HepG2 (cell line): Measurements from ENCODE around the gene ZNF773. TPM values are rescaled to one million over a fixed set of nuclear protein-coding genes. Genes with fewer than 3 reads are reported as not detected.

Source experiments
- FOXO1 ChIP-seq: sonication (generic); formaldehyde crosslinking; IDR thresholded peaks from 2 replicates; pipeline ENCODE4 v1.4.0; 2020; ENCODE audit warnings: missing genetic modification reagents
- GABPB1 ChIP-seq: IDR thresholded peaks from 2 replicates; pipeline ENCODE4 v1.6.1; 2016; ENCODE audit warnings: mild to moderate bottlenecking, missing genetic modification reagents, moderate library complexity, missing compliant biosample characterization
- HNF4G ChIP-seq, 2 experiments: sonication (generic) in 1 of 2; formaldehyde crosslinking in 1 of 2; IDR thresholded peaks; 2 replicates each; pipeline versions ENCODE4 v1.4.0 to v1.6.1; 2011 to 2020; ENCODE audit warnings: borderline replicate concordance in 2 of 2, low read depth in 2 of 2, mild to moderate bottlenecking in 2 of 2, low read length in 1 of 2, missing genetic modification reagents in 1 of 2, moderate library complexity in 1 of 2
- PRPF4 ChIP-seq: fragments of 200-400 bp; formaldehyde crosslinking; IDR thresholded peaks from 2 replicates; pipeline ENCODE4 v1.6.1; 2016; ENCODE audit warnings: low read length, low read depth; ENCODE audit not compliant: poor library complexity, severe bottlenecking
- SNRNP70 ChIP-seq: fragments of 200-400 bp; formaldehyde crosslinking; IDR thresholded peaks from 2 replicates; pipeline ENCODE4 v1.6.1; 2017; ENCODE audit warnings: mild to moderate bottlenecking, low read depth, low read length, moderate library complexity
- SOX13 ChIP-seq, 3 experiments: fragments of 450-650 bp in 1 of 3; sonication (generic) in 1 of 3; formaldehyde crosslinking in 1 of 3; IDR thresholded peaks in 2 of 3; conservative IDR thresholded peaks in 1 of 3; 2 replicates each; pipeline versions ENCODE4 v1.5.0 to v1.6.1; 2016 to 2020; ENCODE audit warnings: antibody characterized with exemption in 1 of 3, mild to moderate bottlenecking in 1 of 3, missing compliant biosample characterization in 1 of 3, missing genetic modification reagents in 1 of 3, moderate library complexity in 1 of 3
- TOE1 ChIP-seq: sonication (generic); formaldehyde crosslinking; IDR thresholded peaks from 2 replicates; pipeline ENCODE4 v1.4.0; 2020; ENCODE audit warnings: mild to moderate bottlenecking, missing genetic modification reagents
- ZMAT3 ChIP-seq: sonication (generic); formaldehyde crosslinking; conservative IDR thresholded peaks from 2 replicates; pipeline ENCODE4 v1.7.0; 2021; ENCODE audit warnings: missing genetic modification reagents
- ZNF263 ChIP-seq: sonication (generic); formaldehyde crosslinking; IDR thresholded peaks from 2 replicates; pipeline ENCODE4 v1.4.0; 2020; ENCODE audit warnings: missing genetic modification reagents
- ZNF326 ChIP-seq: sonication (generic); formaldehyde crosslinking; IDR thresholded peaks from 2 replicates; pipeline ENCODE4 v1.4.0; 2020; ENCODE audit warnings: missing genetic modification reagents, borderline replicate concordance
- ZNF841 ChIP-seq: sonication (generic); formaldehyde crosslinking; IDR thresholded peaks from 2 replicates; pipeline ENCODE4 v1.8.1; 2023; ENCODE audit warnings: missing genetic modification reagents, borderline replicate concordance
- polyA plus RNA-seq, 8 experiments: library from polyadenylated mRNA; depleted of rRNA in 3 of 8; stranded (reverse) in 7 of 8; unstranded in 1 of 8; fragments of >200 nt; fragmentation: Illumina TruSeq in 4 of 8; extraction: Trizol in 4 of 8; gene quantifications; 2 replicates each; pipeline versions ENCODE4 v1.2.1 to v1.2.3, GENCODE V29; 2011 to 2016; ENCODE audit warnings: low read depth in 4 of 8, missing spikeins in 1 of 8, mixed read lengths in 1 of 8; ENCODE audit not compliant: insufficient read depth in 1 of 8
- total RNA-seq, 5 experiments: library from RNA; depleted of rRNA; stranded (reverse); fragments of >200 nt; fragmentation: Illumina TruSeq; extraction: Trizol; gene quantifications; 2 replicates each; pipeline ENCODE4 v1.2.3, GENCODE V29; 2016; ENCODE audit warnings: low read depth in 1 of 5
- TF ChIP-seq, protein P1 (sequence below): sonication (generic); formaldehyde crosslinking; IDR thresholded peaks from 2 replicates; pipeline ENCODE4 v1.4.0; 2020; ENCODE audit warnings: missing genetic modification reagents
- TF ChIP-seq, protein P2 (sequence below): IDR thresholded peaks from 2 replicates; pipeline ENCODE4 v1.6.1; 2016; ENCODE audit warnings: low read depth, control low read depth
- TF ChIP-seq, protein P3 (sequence below): sonication (generic); formaldehyde crosslinking; IDR thresholded peaks from 2 replicates; pipeline ENCODE4 v1.8.0; 2022; ENCODE audit warnings: missing genetic modification reagents, mild to moderate bottlenecking, inconsistent platforms, borderline replicate concordance
- TF ChIP-seq, protein P4 (sequence below): sonication (generic); formaldehyde crosslinking; IDR thresholded peaks from 2 replicates; pipeline ENCODE4 v1.4.0; 2020; ENCODE audit warnings: missing genetic modification reagents, mild to moderate bottlenecking, borderline replicate concordance
- TF ChIP-seq, protein P5 (sequence below): sonication (generic); formaldehyde crosslinking; IDR thresholded peaks from 2 replicates; pipeline ENCODE4 v1.4.0; 2020; ENCODE audit warnings: missing genetic modification reagents, borderline replicate concordance

ZNF773 gene
- total and polyA plus RNA-seq, 2 of the 13 experiments (the other 11 are each of a cell fraction or from before 2014, with no cell fraction given) = 5.7 to 6.7 TPM

DNA sequence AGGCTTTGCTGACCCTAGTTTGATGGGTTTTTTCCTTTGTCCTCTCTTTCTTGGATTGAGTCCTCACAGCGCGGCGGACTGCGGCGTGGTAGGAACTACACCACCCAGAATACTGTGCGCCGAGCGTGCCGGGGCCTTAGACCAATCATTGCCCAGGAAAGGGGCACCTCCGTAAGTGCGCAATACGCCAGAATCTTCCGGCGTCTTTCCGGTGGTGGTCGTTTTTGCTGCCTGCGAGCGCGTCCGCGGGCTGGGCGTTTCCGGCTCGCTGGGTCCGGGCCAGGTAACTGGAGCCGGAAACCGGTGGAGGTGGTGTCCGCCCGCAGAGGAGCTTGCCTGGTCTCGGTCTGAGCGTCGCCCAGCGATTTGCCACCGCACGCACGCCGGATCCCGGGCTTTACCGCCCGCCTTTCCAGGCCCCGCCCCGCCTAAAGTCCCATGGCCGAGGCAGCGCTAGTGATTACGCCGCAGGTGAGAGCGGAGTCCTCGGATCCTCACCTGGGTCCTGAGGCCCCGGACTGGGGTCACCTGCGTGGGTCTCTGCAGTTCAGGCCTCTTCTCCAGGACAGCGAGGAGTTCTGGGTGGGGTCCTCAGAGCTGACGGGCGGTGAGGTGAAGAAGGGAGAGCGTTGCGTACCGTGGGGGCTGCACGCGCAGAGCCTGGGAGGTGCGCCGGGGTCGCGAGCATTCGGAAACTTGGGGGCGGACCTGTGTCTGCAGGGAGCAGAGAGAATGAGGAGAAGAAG is 27.6 kb downstream of the ZNF773 start, which contains the start of gene ZNF549 (continued):
- TF ChIP-seq ZMAT3 (CRISPR knock-in tag) (peak; percentile 77), SOX13 (IDR thresholded peaks at IDR 0.05) (no peak), SOX13 (CRISPR knock-in tag; conservative IDR thresholded peaks at IDR 0.05 in 1 of 2, IDR thresholded peaks at IDR 0.05 in 1 of 2) (no peak), GABPB1 (CRISPR knock-in tag) (peak; percentile 98), ZNF263 (CRISPR knock-in tag) (no peak), TOE1 (no peak), PRPF4 (no peak), FOXO1 (CRISPR knock-in tag) (peak; percentile 44; the same call in 1 of the 2 replicates), ZNF326 (CRISPR knock-in tag) (no peak), SNRNP70 (no peak), HNF4G (IDR thresholded peaks at IDR 0.05; ENCODE audit: borderline replicate concordance, low read depth, low read length) (no peak), HNF4G (CRISPR knock-in tag; IDR thresholded peaks at IDR 0.05; ENCODE audit: borderline replicate concordance, low read depth) (peak; percentile 21; the same call in 1 of the 2 replicates), ZNF841 (CRISPR knock-in tag) (no peak)
- TF ChIP-seq, protein P1, sequence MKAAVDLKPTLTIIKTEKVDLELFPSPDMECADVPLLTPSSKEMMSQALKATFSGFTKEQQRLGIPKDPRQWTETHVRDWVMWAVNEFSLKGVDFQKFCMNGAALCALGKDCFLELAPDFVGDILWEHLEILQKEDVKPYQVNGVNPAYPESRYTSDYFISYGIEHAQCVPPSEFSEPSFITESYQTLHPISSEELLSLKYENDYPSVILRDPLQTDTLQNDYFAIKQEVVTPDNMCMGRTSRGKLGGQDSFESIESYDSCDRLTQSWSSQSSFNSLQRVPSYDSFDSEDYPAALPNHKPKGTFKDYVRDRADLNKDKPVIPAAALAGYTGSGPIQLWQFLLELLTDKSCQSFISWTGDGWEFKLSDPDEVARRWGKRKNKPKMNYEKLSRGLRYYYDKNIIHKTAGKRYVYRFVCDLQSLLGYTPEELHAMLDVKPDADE = no peak
- TF ChIP-seq, protein P2, sequence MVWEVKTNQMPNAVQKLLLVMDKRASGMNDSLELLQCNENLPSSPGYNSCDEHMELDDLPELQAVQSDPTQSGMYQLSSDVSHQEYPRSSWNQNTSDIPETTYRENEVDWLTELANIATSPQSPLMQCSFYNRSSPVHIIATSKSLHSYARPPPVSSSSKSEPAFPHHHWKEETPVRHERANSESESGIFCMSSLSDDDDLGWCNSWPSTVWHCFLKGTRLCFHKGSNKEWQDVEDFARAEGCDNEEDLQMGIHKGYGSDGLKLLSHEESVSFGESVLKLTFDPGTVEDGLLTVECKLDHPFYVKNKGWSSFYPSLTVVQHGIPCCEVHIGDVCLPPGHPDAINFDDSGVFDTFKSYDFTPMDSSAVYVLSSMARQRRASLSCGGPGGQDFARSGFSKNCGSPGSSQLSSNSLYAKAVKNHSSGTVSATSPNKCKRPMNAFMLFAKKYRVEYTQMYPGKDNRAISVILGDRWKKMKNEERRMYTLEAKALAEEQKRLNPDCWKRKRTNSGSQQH (CRISPR knock-in tag) = no peak
- TF ChIP-seq, protein P3, sequence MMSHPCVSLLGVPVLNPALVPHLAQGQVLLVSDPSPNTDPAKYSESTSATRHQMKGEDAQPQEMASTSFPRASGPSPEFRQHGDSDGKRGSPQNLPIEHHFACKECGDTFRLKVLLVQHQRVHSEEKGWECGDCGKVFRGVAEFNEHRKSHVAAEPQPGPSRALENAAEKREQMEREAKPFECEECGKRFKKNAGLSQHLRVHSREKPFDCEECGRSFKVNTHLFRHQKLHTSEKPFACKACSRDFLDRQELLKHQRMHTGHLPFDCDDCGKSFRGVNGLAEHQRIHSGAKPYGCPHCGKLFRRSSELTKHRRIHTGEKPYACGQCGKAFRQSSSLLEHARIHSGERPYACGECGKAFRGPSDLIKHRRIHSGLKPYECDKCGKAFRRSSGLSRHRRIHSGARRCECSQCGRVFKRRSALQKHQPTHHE = no peak
- TF ChIP-seq, protein P4, sequence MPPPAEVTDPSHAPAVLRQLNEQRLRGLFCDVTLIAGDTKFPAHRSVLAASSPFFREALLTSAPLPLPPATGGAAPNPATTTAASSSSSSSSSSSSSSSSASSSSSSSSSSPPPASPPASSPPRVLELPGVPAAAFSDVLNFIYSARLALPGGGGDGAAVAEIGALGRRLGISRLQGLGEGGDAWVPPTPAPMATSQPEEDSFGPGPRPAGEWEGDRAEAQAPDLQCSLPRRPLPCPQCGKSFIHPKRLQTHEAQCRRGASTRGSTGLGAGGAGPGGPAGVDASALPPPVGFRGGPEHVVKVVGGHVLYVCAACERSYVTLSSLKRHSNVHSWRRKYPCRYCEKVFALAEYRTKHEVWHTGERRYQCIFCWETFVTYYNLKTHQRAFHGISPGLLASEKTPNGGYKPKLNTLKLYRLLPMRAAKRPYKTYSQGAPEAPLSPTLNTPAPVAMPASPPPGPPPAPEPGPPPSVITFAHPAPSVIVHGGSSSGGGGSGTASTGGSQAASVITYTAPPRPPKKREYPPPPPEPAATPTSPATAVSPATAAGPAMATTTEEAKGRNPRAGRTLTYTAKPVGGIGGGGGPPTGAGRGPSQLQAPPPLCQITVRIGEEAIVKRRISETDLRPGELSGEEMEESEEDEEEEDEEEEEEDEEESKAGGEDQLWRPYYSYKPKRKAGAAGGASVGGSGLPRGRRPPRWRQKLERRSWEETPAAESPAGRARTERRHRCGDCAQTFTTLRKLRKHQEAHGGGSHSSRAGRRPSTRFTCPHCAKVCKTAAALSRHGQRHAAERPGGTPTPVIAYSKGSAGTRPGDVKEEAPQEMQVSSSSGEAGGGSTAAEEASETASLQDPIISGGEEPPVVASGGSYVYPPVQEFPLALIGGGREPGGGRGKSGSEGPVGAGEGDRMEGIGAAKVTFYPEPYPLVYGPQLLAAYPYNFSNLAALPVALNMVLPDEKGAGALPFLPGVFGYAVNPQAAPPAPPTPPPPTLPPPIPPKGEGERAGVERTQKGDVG (CRISPR knock-in tag) = peak; percentile 80; the same call in 1 of the 2 replicates
- TF ChIP-seq, protein P5, sequence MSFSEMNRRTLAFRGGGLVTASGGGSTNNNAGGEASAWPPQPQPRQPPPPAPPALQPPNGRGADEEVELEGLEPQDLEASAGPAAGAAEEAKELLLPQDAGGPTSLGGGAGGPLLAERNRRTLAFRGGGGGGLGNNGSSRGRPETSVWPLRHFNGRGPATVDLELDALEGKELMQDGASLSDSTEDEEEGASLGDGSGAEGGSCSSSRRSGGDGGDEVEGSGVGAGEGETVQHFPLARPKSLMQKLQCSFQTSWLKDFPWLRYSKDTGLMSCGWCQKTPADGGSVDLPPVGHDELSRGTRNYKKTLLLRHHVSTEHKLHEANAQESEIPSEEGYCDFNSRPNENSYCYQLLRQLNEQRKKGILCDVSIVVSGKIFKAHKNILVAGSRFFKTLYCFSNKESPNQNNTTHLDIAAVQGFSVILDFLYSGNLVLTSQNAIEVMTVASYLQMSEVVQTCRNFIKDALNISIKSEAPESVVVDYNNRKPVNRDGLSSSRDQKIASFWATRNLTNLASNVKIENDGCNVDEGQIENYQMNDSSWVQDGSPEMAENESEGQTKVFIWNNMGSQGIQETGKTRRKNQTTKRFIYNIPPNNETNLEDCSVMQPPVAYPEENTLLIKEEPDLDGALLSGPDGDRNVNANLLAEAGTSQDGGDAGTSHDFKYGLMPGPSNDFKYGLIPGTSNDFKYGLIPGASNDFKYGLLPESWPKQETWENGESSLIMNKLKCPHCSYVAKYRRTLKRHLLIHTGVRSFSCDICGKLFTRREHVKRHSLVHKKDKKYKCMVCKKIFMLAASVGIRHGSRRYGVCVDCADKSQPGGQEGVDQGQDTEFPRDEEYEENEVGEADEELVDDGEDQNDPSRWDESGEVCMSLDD (CRISPR knock-in tag) = no peak
